HG02938 (cell line): Measurements from ENCODE around the gene GRIP1.

Experiments used
- ATAC-seq: cut with Tn5 transposase; IDR thresholded peaks from one replicate; pipeline ENCODE4 v1.9.1; 2021; ENCODE audit warnings: mild to moderate bottlenecking, moderate library complexity; ENCODE audit not compliant: unreplicated experiment

Gene GRIP1

GRCh38 chr12:66647034-66647691 is 31.7 kb downstream of the GRIP1 start:
- ATAC-seq = no peak

GRCh38 chr12:66644151-66644550 is 34.7 kb downstream of the GRIP1 start:
- no peak for ATAC-seq

- no peak for ATAC-seq
Observed at GRCh38 chr12:66640691-66641460, 38.0 kb downstream of the GRIP1 start.

- ATAC-seq = no peak
Observed at GRCh38 chr12:66638666-66639065, 40.2 kb downstream of the GRIP1 start.

GRCh38 chr12:66637699-66638301 is 41.1 kb downstream of the GRIP1 start:
- ATAC-seq = no peak

GRCh38 chr12:66636771-66637170 is 42.1 kb downstream of the GRIP1 start:
- ATAC-seq = no peak

GRCh38 chr12:66633676-66634075 is 45.2 kb downstream of the GRIP1 start:
- no peak for ATAC-seq

GRCh38 chr12:66629138-66629870 is 49.6 kb downstream of the GRIP1 start:
- ATAC-seq = no peak

GRCh38 chr12:66627988-66628317 is 50.9 kb downstream of the GRIP1 start:
- no peak for ATAC-seq

- no peak for ATAC-seq
Observed at GRCh38 chr12:66627270-66627987, 51.4 kb downstream of the GRIP1 start.

GRCh38 chr12:66624806-66625205 is 54.1 kb downstream of the GRIP1 start:
- ATAC-seq = peak; percentile 61

- ATAC-seq = no peak
Observed at GRCh38 chr12:66623455-66623854, 55.4 kb downstream of the GRIP1 start.

GRCh38 chr12:66620688-66621087 is 58.2 kb downstream of the GRIP1 start:
- no peak for ATAC-seq

GRCh38 chr12:66620026-66620425 is 58.9 kb downstream of the GRIP1 start:
- ATAC-seq = no peak

GRCh38 chr12:66617991-66618390 is 60.9 kb downstream of the GRIP1 start:
- no peak for ATAC-seq

- ATAC-seq = no peak
Observed at GRCh38 chr12:66612090-66612775, 66.6 kb downstream of the GRIP1 start.

- no peak for ATAC-seq
Observed at GRCh38 chr12:66607147-66607546, 71.7 kb downstream of the GRIP1 start.

- ATAC-seq = no peak
Observed at GRCh38 chr12:66605293-66605692, 73.6 kb downstream of the GRIP1 start.

GRCh38 chr12:66603981-66604479 is 74.8 kb downstream of the GRIP1 start:
- ATAC-seq = no peak

GRCh38 chr12:66603461-66603860 is 75.4 kb downstream of the GRIP1 start:
- ATAC-seq = no peak
